ENCODE measurements around the gene LRRK1.

Gene LRRK1

DNA sequence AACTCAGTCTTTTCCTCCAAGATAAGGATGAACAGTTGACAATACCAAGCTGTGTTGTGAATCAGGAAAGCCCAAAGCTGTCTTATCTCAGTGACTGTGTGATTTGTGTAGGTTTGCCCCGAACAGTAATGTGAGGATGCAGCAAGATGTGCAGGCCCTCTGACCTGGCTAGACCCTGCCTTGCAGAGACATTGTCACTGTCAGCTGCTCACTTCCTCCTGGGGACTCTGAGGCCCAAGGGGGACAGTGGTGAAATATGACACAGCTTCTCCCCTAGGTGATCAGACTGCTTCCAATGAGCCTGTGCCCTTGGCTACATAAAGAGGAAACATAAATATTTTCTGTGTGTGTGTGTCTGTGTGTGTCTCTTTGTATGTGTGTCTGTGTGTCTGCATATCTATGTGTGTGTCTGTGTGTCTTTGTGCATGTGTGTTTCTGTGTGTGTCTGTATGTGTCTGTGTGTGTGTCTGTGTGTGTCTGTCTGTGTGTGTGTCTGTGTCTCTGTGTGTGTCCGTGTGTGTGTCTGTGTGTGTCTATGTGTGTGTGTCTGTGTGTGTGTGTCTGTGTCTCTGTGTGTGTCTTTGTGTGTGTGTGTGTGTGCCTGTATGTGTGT is 21.7 kb downstream of the LRRK1 start:
- no peak for DNase-seq

DNA sequence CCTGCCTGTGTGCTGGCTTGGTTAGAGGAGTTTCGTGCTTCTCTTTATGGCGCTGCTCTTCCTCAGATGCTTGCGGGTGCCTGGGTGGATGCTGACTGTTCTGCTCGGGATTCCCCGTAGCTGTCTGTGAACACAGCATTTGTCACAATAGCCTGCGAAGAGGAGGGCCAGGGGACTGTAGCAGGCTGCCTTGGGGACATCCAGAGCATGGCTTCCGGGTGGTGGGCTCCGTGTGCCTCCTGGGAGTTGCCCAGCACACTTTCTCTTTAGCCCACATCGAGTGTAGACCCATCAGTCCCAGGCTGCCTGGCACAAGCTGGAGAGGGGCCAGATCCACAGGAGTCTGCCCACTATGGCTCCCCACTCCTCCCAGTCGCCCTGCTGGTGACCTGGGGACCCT is 22.4 kb downstream of the LRRK1 start:
- DNase-seq, result no peak

DNA sequence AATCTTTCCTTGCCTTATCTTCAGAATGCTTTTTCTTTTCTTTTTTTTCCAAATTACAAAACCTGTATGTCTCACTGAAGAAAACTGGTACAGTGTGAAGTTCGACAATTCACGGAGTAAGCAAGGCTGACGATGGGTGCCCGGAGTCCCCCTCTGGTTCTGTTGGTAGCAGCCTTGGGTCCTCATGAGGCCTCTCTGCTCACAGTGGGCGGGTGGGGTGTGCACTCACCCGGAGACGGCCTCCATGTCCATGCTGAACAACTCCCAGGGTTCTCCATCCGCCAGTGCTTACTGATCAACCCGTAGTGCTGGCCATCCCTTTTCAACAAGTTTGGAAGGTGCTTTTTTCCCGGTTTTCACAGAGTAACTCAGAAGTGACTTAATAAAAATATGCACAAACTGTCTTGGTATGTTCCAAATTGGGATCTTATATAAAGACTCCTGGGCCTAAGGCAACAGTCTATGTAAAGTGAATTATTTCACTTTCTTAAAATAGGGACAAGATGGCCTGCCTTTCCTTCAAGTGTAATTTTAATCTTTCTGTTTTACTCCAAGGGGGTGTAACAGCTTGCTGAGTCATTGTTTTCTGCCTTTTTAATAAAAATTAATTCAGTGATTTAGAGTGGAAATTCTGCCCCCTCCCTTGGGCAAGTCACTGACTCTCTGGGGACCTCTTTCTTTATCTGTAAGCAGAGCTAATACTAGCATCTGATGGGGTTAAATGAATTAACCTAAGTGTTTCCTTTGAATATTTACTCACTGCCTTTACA is 23.7 kb downstream of the LRRK1 start:
- DNase-seq, result no peak

DNA sequence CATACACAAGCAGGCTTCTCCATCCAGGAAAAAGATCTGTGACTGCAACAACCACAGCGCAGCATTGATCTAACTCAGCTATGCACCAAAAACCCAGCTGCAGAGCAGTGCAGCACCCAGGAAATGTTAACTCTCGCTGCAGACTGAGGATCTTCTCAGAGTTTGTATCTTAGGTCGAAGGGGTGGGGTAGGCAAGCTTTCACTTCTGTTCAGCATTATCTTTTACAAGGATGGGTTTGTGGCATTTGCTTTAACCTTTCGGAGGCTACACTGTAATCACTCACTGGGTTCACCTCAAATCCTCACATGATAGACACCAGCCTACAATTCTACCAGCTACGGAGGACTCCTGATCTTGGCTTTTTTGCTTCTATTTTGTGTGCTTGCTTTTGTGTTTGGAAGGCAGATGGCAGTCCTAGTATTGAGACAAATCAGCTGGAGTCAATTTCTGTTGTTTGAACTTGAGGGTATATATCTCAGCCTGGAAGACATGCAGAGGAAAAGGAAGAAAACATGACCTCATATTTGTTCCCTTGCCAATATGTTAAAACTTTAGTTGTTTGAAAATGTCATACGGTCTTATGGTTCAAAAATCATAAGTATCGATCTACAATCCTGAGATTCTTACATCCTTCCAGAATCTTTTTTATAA is 25.2 kb downstream of the LRRK1 start:
- no peak for DNase-seq

DNA sequence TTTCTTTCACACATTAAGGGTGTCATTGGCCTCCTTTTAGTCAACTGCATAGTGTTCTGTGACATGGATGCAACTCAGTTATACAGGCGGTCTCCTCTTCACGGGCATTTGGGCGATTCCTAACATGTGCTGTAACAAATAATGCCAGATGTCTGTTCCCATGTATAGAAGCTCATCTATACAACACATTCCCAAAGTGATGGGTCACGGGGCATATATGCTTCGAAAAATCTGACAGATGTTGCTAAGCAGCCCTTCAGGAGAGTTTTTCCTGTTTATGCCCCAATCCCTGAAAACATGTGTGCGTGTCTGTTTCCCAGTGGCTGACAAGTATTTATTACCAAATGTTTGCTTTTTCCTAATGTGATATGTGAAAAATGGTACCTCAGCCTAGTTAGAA is 25.8 kb downstream of the LRRK1 start:
- no peak for DNase-seq

DNA sequence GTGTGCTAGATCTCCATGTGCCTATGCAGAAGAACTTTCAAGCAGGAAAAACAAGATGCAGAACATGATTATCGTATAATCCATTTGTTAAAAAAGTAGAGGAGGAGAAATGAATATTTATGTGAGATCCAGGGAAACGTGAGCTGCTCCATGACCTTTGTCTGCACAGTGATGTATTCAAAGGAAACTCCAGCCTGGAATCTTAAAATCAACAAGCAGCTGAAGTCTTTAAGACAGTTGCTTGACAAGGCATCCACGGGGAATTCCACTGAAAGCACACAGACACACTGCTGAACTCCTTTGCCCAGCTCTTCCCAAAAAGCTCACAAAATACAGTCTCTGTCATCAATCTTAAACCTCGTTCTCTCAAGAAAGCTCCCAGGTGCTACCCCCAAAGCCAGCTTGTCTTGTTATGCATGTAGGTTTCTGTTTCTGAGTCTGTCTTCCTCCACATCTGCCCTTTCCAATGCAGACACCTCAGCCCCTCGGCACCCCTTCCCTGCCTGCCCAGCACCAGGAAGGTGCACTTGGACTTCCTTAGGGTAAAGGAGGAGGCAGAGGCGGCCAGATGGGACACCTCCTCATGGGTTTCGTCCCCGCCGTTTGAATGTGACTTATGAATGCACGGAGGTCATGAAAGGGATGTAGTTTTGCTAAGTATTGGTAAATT is 28.7 kb downstream of the LRRK1 start:
- no peak for DNase-seq

DNA sequence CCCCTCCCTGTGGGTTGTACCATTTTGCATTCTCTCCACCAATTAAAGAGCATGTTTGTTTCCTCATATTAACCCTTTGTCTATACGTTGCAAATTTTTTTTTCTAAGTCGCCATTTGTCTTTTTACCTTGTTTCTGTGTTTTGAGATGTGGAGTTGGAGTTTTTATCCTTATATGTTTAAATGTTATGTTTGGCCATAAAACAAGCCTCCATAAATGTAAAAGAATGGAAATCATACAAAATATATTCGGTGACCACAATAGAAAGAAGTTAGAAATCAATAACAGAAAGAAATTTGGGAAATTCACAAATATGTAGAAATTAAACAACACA is 29.2 kb downstream of the LRRK1 start:
- DNase-seq, result no peak

DNA sequence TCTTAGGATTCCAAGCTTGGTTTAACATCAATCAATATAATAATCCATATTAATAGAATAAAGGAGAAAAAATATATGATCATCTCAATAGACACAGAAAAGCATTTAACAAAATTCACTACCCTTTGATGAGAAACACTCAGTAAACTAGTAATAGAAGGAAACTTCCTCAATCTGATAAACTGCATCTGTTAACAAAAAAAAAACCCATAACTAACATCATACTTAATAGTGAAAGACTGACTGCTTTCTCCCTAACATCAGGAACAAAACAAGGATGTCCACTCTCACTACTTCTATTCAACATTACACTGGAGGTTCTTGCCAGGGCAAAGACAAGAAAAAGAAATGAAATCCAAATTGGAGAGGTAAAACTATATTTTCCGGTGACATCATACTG is 30.5 kb downstream of the LRRK1 start:
- no peak for DNase-seq

DNA sequence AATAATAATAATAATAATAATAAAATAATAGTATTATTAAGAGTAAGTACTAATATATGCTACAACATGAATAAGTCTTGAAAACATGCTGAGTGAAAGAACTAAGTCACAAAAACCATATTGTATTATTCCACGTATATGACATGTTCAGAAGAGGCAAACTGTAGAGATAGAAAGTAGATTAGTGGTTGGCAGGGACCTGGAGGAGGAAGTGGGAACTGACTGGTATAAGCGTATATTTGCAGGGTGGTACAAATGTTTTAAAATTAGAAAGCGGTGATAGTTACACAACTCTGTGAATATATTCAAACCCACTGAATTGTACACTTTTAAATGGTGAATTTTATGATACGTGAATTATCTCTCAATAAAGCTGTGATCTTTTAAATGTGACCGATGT is 32.8 kb downstream of the LRRK1 start:
- DNase-seq, result no peak

DNA sequence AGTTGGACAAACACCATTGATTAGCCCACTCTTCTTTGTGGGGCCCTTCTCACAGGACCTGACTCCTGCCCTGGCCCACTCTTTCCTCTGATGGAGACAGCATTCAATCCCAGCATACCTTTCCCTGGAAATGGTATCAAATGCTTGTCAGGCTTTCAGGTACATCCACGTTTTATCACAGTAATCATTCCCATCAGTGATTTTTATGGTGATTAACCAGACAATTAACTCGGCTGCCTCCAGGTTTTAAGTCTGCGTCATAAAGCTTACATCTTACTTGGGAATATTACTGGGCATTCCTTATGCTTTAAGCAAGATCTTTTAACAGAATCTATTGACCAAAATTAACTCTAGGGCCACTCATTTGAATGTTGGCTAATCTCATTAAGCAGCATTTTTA is 33.4 kb downstream of the LRRK1 start:
- no peak for DNase-seq

DNA sequence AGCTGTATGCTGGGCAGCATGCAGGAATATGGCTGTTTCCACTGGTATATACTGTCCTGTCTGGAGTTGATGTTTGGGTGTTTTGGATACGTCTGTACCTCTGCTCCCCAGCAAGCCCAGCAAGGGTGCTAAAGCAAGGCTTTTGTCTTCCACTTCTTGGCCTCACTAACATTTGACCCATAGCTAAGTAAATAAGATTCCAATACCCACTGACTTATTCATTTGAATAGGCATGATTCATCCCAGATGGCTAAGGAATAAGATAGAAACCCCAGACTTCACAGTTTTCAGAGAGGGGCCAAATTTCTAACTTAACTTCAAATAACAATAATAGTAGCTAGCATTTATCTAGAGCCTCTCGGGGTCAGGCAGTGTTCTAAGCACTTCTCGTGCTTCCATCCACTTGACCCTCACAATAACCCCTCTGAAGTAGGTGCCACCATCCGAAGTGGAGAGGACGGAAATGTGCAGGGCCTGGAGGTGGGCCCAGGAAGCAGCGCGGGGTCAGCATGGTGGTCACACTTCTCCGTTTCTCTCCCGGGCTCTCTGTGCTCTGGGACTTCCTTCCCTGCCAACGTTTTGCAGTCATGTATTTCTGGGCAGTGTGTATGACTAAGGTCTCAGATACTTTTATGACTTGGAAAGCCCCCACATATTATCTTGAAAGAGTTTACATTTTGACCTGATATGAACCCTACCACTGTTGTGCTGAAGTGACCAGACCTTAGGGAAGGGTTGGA is 39.3 kb downstream of the LRRK1 start:
- DNase-seq, result no peak

DNA sequence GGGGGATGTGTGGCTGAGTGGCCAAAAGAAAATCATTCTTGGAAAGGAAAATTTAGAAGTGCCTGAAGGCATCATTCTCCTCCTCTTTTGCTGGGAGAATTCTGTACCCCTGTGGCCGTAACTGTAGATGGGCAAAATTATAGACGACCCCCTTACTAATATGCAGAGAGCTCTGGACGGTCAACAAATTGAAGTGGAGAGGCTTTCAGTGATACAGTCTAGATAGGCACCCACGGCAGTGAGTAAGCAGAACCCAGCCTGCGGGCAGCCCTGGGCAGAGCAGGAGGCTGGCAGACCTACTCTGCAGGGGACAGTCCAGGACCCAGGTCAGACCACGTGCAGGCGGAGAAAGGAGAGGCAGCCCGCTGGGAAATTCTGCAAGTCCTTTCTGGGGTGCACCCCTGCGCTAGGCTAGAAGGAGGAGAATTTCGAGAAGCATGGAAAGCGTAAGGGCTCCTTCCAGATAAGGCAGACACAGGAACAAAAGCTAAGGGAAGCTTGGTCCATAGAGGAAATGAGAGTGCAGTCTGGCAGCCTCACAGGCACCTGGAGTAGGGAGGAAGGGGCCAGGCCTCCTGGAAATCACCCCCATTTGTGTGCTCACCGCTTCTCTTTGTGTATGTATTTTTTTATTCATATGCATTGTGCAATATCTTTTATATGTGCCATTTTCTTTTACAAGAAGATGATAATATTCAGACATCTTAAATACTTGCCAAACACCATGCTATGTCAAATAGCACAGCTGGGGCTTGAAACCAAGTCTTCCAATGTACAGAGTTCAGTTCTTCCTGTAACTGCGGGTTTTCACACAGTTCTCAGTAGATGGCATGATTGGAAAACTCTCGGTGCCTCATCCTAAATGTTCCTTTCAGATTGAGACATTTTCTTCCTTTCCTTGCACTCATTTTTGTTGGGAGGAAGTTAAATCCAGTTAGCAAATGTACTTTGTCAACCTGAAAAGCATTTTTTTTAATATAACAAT is 40.2 kb downstream of the LRRK1 start:
- no peak for DNase-seq

DNA sequence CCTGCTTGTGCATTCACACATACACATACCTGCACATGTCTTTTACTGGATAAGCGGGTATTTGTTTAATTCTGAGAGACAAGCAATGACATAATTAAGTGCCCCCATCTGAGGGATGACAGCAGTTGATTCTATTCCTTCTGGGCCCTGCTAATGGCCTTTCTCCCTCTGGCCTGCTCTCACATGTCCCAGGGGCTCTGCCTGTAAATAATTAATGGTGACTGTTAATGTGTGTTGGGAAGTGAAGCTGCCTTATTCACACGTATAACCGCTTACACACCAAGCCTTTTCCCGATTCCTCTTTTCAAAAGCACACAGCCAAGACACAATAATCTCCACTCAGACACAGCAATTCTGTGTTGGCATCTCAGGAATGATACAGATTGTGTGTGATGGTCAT is 47.8 kb downstream of the LRRK1 start:
- no peak for DNase-seq

DNA sequence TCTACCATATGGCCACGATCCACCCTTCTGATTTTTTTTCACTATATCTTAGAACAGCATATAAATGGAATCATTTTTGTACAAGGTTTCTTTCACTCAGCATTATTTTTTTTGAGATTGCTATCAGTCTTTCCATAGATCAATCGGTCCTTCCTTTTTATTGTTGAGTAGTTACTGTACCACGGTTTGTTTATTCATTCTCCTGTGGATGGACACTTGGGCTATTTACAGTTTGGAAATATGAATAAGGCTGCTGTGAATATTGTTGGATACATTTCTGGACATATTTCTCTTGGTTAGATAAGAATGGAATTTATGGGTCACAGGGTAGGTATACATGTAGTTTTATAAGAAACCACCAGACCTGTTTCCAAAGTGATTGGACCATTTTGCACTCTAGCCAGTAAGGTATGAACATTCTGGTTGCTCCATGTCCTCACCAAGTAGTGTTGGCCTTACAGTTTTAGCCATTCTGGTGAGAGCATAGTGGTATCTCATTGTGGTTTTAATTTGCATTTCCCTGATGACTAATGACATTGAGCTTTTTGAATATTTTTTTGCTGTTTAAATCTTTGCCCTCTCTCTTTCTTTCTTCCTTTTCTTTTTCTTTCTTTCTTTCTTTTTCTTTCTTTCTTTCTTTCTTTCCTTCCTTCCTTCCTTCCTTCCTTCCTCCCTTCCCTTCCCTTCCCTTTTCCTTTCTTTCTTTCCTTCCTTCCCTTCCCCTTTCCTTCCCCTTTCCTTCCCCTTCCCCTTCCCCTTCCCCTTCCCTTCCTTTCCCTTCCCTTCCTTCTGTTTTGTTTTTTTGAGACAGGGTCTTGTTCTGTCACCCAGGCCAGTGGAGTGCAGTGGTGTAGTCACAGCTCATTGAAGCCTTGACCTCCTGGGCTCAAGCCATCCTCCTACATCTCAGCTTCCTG is 49.2 kb downstream of the LRRK1 start:
- DNase-seq, result no peak

DNA sequence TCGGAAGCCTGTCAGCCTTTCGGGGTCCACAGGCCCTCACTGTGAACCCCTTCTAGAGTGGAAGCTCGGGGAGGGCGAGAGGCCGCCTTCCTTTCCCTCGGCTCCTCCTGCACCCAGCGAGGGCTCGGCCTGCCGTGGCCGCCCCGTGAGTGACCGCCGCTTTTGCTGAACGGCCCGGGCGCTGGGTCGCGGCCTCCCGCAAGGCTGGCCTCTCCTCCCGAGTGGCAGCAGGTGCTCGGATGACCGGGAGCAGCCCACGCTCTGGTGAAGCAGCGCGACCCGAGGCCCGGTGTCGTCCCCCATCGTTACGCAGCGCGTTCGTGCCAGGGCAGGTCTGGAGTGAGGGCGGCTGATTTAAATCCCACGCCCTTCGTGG is 53.8 kb downstream of the LRRK1 start:
- no peak for DNase-seq

DNA sequence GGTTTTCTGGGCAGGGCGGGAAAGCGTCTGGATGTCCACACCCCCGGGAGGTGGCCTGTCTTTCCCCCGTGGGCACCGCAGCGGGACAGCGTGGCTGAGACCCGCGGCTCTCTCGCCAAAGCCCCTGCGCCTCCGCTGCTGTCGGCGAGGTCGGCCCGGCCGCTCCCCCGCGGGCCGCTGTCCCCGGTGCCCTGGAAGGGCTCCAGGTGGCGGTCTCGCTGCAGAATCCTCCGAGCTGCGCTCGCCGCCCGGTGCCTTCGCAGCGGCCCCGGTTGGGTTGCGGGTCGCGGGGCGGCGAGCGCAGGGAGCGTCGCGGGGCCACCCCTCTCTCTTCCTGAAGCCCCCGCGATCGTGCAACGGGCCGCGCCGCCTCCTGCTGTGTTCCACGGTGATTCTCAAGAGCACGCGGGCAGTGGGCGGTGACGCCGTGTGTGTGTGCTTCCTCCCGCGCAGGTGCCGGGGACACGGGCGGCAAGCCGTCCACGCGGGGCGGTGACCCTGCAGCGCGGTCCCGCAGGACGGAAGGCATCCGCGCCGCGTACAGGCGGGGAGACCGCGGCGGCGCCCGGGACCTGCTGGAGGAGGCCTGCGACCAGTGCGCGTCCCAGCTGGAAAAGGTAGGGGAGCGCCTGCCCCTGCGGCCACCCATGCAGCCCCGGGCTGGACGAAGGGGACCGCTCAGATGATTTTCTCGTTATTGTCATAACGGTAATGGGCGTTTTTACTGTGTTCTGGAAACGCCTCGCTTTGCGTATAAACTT is 54.4 kb downstream of the LRRK1 start:
- DNase-seq, result no peak

DNA sequence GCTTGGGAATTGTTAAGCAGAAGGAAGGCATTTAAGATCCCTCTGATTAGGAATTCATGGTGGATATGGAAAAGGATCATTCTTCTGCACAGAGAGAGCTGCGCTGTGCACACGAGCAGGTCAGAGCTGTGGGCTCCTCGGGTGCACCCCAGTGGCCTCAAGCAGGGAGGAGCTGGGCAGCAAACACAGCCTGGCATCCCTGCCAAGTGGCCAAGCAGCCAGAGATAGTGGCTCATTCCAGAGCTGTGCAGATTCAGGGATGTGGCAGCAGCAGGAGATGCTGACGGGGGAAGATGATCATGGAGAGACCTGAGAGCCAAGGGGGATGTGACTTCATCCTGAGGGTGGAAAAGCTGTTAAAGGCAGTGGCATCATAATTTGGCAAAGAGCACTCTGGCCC is 55.9 kb downstream of the LRRK1 start:
- no peak for DNase-seq

DNA sequence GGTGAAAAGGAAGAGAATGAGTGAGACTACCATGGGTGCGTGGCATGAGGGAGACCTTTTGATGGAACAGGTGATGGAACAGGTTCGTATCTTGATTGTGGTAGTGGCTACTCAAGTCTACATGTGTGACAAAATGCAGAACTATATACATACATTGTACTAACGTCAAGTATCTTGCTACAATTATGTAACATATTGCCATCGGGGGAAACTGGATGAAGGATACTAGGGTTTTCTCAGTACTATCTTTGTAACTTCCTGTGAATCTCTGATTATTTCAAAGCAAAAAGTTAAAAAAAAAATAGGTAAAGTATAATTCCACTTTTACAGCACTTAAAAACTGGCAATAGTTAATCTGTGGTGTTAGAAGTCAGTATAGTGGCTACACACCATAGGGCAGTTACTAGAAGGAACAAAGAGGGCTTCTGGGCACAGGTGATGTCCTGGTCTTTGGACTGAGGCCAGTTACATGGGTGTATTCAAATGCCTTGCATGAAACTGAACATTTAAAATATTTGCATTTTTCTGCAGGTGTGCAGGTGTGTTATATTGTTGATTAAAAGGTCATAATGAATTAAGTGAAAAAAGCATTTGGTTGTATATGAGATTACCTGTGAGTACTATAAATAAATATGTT is 61.4 kb downstream of the LRRK1 start:
- DNase-seq, result no peak

DNA sequence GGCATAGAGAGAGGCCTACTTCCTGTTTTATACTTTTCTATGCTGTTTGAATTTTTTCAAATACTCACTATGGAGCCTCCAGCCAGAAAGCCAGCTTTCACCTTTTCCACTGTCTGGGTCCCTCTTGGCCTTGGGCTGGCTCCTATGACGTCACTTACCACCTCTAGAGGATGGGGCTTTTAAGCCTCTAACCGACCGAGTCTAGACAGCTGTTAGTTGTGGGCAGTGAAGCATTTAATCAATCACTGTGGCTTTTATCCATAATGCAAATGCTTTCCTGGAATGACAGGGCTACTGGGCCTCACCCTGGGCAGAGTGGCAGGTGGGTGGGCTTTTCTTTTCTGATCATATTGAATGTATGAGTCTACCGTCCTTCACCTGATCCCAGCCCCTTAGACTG is 61.9 kb downstream of the LRRK1 start:
- no peak for DNase-seq

DNA sequence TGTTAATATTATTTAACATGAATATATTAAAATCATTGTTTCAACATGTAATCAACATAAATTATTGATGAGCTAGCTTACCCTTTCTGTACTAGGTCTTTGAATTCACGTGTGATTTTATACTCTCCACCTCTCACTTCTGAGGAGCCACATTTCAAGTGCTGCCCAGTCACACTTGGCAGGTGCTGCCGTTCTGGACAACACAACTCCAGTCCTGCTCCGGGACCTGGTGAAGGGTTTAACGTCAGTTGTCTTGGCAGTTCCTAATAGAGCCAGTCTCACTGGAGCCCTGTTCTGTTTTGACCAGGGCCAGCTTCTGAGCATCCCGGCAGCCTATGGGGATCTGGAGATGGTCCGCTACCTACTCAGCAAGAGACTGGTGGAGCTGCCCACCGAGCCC is 64.1 kb downstream of the LRRK1 start:
- DNase-seq, result no peak
